Osteocyte (in vitro differentiated cells): ENCODE results near the gene HCFC2. TPM values are rescaled to one million over a fixed set of nuclear protein-coding genes. Genes with fewer than 3 reads are reported as not detected.

Source experiments
- DNase-seq: peaks from one replicate; pipeline ENCODE4 v3.0.0; 2021; ENCODE audit warnings: mixed read lengths; ENCODE audit not compliant: unreplicated experiment; ENCODE audit errors: extremely low spot score
- H3K27ac Mint-ChIP-seq: one replicate; pipeline ENCODE4 v1.8.0; 2021; ENCODE audit warnings: mild to moderate bottlenecking, mixed read lengths; ENCODE audit not compliant: unreplicated experiment
- H3K27me3 Mint-ChIP-seq: one replicate; pipeline ENCODE4 v1.8.0; 2021; ENCODE audit warnings: mixed read lengths; ENCODE audit not compliant: unreplicated experiment
- H3K36me3 Mint-ChIP-seq: one replicate; pipeline ENCODE4 v1.8.0; 2021; ENCODE audit warnings: mixed read lengths; ENCODE audit not compliant: unreplicated experiment
- H3K4me1 Mint-ChIP-seq: one replicate; pipeline ENCODE4 v1.8.0; 2021; ENCODE audit warnings: mixed read lengths; ENCODE audit not compliant: unreplicated experiment
- H3K4me3 Mint-ChIP-seq: one replicate; pipeline ENCODE4 v1.8.0; 2021; ENCODE audit warnings: mild to moderate bottlenecking, moderate library complexity, mixed read lengths; ENCODE audit not compliant: unreplicated experiment
- H3K9me3 Mint-ChIP-seq: one replicate; pipeline ENCODE4 v1.8.0; 2021; ENCODE audit warnings: mixed read lengths; ENCODE audit not compliant: unreplicated experiment
- total RNA-seq: library from RNA; stranded (reverse); gene quantifications from 2 replicates; pipeline ENCODE4 v1.2.1, GENCODE V29; 2021
- TF ChIP-seq, protein P1 (sequence below): fragments of 200-600 bp; sonication (generic); IDR thresholded peaks from 2 replicates; pipeline ENCODE4 v1.5.0; 2021; ENCODE audit warnings: antibody characterized with exemption, mild to moderate bottlenecking, moderate library complexity

HCFC2 gene
- total RNA-seq, 1 donor from 2014 or later: 21.3 TPM

DNA sequence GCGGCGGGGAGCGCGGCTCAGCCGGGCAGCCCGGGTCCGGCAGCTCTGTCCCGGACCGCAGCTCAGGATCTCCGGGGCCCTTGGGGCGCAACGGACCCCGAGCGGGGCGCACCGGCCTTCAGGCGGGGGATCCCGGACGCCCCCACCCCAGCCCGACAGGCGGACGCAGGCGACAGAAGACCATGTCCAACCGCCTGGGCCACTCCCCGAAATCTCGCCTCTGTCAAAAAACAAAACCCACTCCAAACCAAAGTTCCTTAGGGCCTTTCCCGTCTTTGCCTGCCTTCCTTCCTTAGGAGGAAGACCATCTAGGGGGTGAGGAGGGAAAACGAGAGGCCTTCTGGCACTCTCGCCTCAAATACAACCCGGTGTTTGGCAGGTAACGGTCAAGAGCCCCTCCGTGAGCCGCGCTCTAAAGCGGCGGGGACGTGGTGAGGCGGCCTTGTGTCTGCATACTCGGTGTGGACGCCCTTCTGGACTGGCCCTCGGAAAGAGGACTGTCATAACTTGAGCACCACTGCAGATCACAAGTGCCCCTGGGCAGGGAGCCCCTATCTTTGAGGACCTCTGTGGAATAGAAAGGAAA is 604 bp downstream of the HCFC2 start:
- Mint-ChIP-seq H3K27ac (peak overlapping the region; percentile 86), H3K4me1 (peaks cover 21% of the 10 kb centered on the region), H3K36me3 (peaks cover 10% of the 10 kb centered on the region), H3K4me3 (peak overlapping the region; percentile 94), H3K27me3 (no peaks in the 10 kb centered on the region), H3K9me3 (no peaks in the 10 kb centered on the region)
- DNase-seq: no peak
- TF ChIP-seq, protein P1, sequence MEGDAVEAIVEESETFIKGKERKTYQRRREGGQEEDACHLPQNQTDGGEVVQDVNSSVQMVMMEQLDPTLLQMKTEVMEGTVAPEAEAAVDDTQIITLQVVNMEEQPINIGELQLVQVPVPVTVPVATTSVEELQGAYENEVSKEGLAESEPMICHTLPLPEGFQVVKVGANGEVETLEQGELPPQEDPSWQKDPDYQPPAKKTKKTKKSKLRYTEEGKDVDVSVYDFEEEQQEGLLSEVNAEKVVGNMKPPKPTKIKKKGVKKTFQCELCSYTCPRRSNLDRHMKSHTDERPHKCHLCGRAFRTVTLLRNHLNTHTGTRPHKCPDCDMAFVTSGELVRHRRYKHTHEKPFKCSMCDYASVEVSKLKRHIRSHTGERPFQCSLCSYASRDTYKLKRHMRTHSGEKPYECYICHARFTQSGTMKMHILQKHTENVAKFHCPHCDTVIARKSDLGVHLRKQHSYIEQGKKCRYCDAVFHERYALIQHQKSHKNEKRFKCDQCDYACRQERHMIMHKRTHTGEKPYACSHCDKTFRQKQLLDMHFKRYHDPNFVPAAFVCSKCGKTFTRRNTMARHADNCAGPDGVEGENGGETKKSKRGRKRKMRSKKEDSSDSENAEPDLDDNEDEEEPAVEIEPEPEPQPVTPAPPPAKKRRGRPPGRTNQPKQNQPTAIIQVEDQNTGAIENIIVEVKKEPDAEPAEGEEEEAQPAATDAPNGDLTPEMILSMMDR: no peak

DNA sequence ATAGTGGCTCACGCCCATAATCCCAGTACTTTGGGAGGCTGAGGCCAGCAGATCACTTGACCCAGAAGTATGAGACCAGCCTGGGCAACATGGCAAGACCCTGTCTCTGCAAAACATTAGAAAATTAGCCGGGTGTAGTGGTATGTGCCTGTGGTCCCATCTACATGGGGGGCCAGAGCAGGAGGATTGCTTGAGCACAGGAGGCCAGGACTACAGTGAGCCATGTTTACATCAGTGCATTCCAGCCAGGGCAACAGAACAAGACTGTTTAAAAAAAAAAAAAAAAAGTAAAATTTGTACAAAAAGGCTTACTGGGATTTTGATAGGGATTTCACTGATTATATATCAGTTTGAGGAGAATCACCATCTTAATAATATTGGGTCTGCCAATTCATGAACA is 7.8 kb downstream of the HCFC2 start:
- no peak for DNase-seq
- Mint-ChIP-seq H3K9me3 (no peaks in the 10 kb centered on the region), H3K36me3 (peaks cover 34% of the 10 kb centered on the region), H3K4me1 (peaks cover 3% of the 10 kb centered on the region), H3K27ac (no peak overlapping the region), H3K27me3 (no peaks in the 10 kb centered on the region), H3K4me3 (no peak overlapping the region)
- TF ChIP-seq, protein P1: no peak

DNA sequence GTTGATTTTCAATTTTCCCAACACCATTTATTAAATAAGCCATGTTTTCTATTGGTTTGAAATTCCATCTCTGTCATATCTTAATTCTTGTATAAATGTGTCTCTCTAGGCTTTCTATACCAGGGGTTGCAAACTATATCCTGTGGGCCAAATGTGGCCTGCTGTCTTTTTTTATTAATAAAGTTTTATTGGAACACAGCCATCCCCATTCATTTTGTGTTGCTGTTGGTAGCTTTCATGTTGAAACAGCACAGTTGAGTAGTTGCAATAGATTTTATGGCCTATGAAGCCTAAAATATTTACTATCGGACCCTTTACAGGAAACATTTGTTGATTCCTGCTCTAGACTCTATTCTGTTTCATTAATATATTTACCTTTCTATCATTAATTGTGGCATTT is 9.4 kb downstream of the HCFC2 start:
- no peaks in the 10 kb centered on the region for H3K9me3 Mint-ChIP-seq
- H3K4me3 Mint-ChIP-seq: no peak overlapping the region
- H3K27ac Mint-ChIP-seq: no peak overlapping the region
- no peak for DNase-seq
- peaks cover 34% of the 10 kb centered on the region for H3K36me3 Mint-ChIP-seq
- H3K4me1 Mint-ChIP-seq: no peaks in the 10 kb centered on the region
- no peaks in the 10 kb centered on the region for H3K27me3 Mint-ChIP-seq
- TF ChIP-seq, protein P1: no peak

DNA sequence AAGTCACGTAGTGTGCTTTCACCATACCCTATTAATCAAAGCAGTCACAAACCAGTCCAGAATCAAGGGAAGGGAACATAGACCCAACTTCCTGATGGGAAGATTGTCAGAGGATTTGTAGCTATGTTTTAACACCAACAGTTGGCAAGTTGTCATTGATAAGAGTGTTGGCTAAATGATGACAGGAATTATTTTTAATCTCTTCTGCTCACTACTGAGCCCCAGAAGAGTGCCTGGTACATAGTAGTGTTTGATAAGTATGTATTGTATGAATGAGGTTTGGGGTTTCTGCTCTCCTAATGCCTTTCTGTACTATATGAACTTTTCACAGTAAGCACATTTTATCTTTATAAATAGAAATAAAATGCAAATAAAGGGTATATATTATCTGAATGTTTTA is 14.7 kb downstream of the HCFC2 start:
- no peaks in the 10 kb centered on the region for H3K4me1 Mint-ChIP-seq
- TF ChIP-seq, protein P1: no peak

DNA sequence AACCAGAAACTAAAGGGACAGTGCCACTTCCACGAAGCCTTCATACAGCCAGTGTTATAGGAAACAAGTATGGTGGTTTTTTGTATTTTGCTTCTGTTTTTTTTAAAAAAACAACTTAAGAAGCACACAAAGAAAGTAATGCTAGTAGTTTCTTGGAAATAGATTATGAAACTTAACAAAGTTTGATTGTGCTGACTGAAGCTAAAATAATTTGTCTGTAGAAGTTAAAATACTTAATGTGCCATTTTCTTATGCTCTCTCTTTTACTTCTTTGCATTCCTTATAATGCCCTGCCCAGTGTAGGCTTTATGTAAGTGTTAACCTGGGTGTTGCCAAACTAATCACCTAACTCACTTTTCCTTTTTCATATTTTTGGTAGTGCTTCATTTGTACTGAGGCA is 16.4 kb downstream of the HCFC2 start:
- Mint-ChIP-seq H3K36me3 (peaks cover 35% of the 10 kb centered on the region), H3K27me3 (no peaks in the 10 kb centered on the region), H3K9me3 (no peaks in the 10 kb centered on the region), H3K27ac (no peak overlapping the region), H3K4me1 (no peaks in the 10 kb centered on the region), H3K4me3 (no peak overlapping the region)
- DNase-seq: no peak
- TF ChIP-seq, protein P1: no peak

More for the DNA sequence above, 14.7 kb downstream of the HCFC2 start:
- Mint-ChIP-seq H3K9me3 (no peaks in the 10 kb centered on the region), H3K27ac (no peak overlapping the region), H3K4me3 (no peak overlapping the region), H3K27me3 (no peaks in the 10 kb centered on the region), H3K36me3 (peaks cover 33% of the 10 kb centered on the region)
- DNase-seq: no peak
